Measurements from ENCODE around the gene SLCO4A1.

SLCO4A1 gene

GRCh38 chr20:62607366-62608217 lies 34.7 kb upstream of the SLCO4A1 start:
- DNase-seq (ENCODE audit: low read depth), result no peak

GRCh38 chr20:62608218-62608565 lies 34.1 kb upstream of the SLCO4A1 start:
- no peak for DNase-seq (ENCODE audit: low read depth)

- no peak for DNase-seq (ENCODE audit: low read depth)
These were observed 33.0 kb upstream of the SLCO4A1 start for GRCh38 chr20:62609279-62609720.

- no peak for DNase-seq (ENCODE audit: low read depth)
These were observed 32.2 kb upstream of the SLCO4A1 start for GRCh38 chr20:62609811-62610757.

GRCh38 chr20:62611012-62611411 lies 31.3 kb upstream of the SLCO4A1 start:
- no peak for DNase-seq (ENCODE audit: low read depth)

GRCh38 chr20:62611819-62612218 lies 30.5 kb upstream of the SLCO4A1 start:
- no peak for DNase-seq (ENCODE audit: low read depth)

GRCh38 chr20:62614085-62614960 lies 28.0 kb upstream of the SLCO4A1 start:
- no peak for DNase-seq (ENCODE audit: low read depth)

- no peak for DNase-seq (ENCODE audit: low read depth)
These were observed 27.2 kb upstream of the SLCO4A1 start for GRCh38 chr20:62614961-62615680.

GRCh38 chr20:62615750-62616251 lies 26.5 kb upstream of the SLCO4A1 start:
- DNase-seq (ENCODE audit: low read depth), result no peak

- DNase-seq (ENCODE audit: low read depth), result peak; percentile 51
These were observed 25.3 kb upstream of the SLCO4A1 start for GRCh38 chr20:62616728-62617621.

- DNase-seq (ENCODE audit: low read depth), result no peak
These were observed 24.4 kb upstream of the SLCO4A1 start for GRCh38 chr20:62617711-62618483.

- DNase-seq (ENCODE audit: low read depth), result no peak
These were observed 23.4 kb upstream of the SLCO4A1 start for GRCh38 chr20:62618611-62619529.

- no peak for DNase-seq (ENCODE audit: low read depth)
These were observed 21.7 kb upstream of the SLCO4A1 start for GRCh38 chr20:62620625-62621024.

GRCh38 chr20:62621251-62622110 lies 20.8 kb upstream of the SLCO4A1 start:
- no peak for DNase-seq (ENCODE audit: low read depth)

GRCh38 chr20:62622178-62622876 lies 20.0 kb upstream of the SLCO4A1 start:
- DNase-seq (ENCODE audit: low read depth), result no peak

- DNase-seq (ENCODE audit: low read depth), result no peak
These were observed 19.3 kb upstream of the SLCO4A1 start for GRCh38 chr20:62622877-62623487.
